Mucosa of descending colon (tissue), 3 donors: ENCODE data around the gene GRK1. TPM values are rescaled to one million over a fixed set of nuclear protein-coding genes. Genes with fewer than 3 reads are reported as not detected.

ENCODE experiments used
- ATAC-seq: fragments of 200-7000 bp; cut with Tn5 transposase; one replicate; pipeline ENCODE4 v1.9.1; 2020; ENCODE audit warnings: mild to moderate bottlenecking, moderate library complexity
- DNase-seq, 3 donors: peaks; one replicate each; pipeline ENCODE4 v3.0.0-alpha.2; 2020
- H3K36me3 ChIP-seq: fragments of 200-600 bp; one replicate; pipeline ENCODE4 v1.8.0; 2021; ENCODE audit warnings: low read depth, mild to moderate bottlenecking
- H3K4me1 ChIP-seq: fragments of 200-600 bp; one replicate; pipeline ENCODE4 v1.8.0; 2021; ENCODE audit warnings: low read depth, mild to moderate bottlenecking
- H3K4me3 ChIP-seq: fragments of 200-600 bp; one replicate; pipeline ENCODE4 v1.8.0; 2021; ENCODE audit warnings: mild to moderate bottlenecking
- H3K9me3 ChIP-seq: fragments of 200-600 bp; one replicate; pipeline ENCODE4 v1.8.0; 2021; ENCODE audit warnings: mild to moderate bottlenecking
- CTCF ChIP-seq: fragments of 200-600 bp; IDR thresholded peaks from one replicate; pipeline ENCODE4 v1.8.0; 2022; ENCODE audit warnings: antibody characterized with exemption, mild to moderate bottlenecking
- intact Hi-C, 2 donors: fragments of 100-400 bp; cut with DNase I in 1 of 2; cut with micrococcal nuclease in 1 of 2; formaldehyde crosslinking; loops; one replicate each; pipeline versions ENCODE4 v1.11.0 to v1.11.1; 2022; cut with DNase I, micrococcal nuclease
- total RNA-seq, 3 donors: library from RNA; stranded (reverse); fragmentation: NEBNext Ultra II Directional in 2 of 3; extraction: Animal tissue kit (Norgen Biotek cat#: 25700) in 2 of 3; gene quantifications; one replicate each; pipeline versions ENCODE4 v1.2.1 to v1.2.4, GENCODE V29; 2021 to 2023
- donor health status: DM: no; HTN: no; CAD: no; lungs with moderate emphysema.
- donor health status: DM: no; HTN: no; CAD: no.
- donor health status: DM: no; HTN: yes; CAD: no.

The GRK1 gene
- total RNA-seq, 3 donors from 2014 or later: 0.09 to 0.19 (median 0.09) TPM

GRCh38 chr13:113671066-113672001, 4.3 kb downstream of the GRK1 start:
- Histone ChIP-seq H3K4me3 (no peak overlapping the region), H3K9me3 (no peaks in the 10 kb centered on the region), H3K4me1 (no peaks in the 10 kb centered on the region), H3K36me3 (no peaks in the 10 kb centered on the region)
- intact Hi-C loops: no loop called here
- ATAC-seq (no peak), DNase-seq (peak in 2 of 3 donors; percentile 24 to 47)
- no peak for TF ChIP-seq CTCF

GRCh38 chr13:113672002-113672651, 5.1 kb downstream of the GRK1 start:
- DNase-seq (peak in 1 of 3 donors; percentile 21), ATAC-seq (no peak)
- H3K36me3 ChIP-seq: no peaks in the 10 kb centered on the region
- H3K4me3 ChIP-seq: no peak overlapping the region
- intact Hi-C loops: no loop called here
- TF ChIP-seq CTCF: no peak
- no peaks in the 10 kb centered on the region for H3K4me1 ChIP-seq
- H3K9me3 ChIP-seq: no peaks in the 10 kb centered on the region

DNA sequence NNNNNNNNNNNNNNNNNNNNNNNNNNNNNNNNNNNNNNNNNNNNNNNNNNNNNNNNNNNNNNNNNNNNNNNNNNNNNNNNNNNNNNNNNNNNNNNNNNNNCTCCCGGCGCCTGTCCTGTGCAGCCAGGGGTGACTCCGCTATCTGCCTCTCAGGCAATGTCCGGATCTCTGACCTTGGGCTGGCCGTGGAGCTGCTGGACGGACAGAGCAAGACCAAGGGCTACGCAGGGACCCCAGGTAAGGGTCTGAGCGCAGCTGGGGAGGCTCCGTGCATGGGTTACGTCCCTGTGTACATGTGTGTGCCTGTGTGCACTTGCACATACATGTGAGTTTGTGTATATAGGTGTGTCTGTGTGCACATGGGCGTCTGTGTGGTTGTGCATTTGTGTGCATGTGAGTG, 55.9 kb downstream of the GRK1 start:
- ATAC-seq (no peak), DNase-seq (peak in 1 of 3 donors; percentile 23)
- peaks cover 5% of the 10 kb centered on the region for H3K4me1 ChIP-seq
- H3K9me3 ChIP-seq: no peaks in the 10 kb centered on the region
- intact Hi-C loops: no loop called here
- H3K4me3 ChIP-seq: no peak overlapping the region
- H3K36me3 ChIP-seq: no peaks in the 10 kb centered on the region
- TF ChIP-seq CTCF: no peak

DNA sequence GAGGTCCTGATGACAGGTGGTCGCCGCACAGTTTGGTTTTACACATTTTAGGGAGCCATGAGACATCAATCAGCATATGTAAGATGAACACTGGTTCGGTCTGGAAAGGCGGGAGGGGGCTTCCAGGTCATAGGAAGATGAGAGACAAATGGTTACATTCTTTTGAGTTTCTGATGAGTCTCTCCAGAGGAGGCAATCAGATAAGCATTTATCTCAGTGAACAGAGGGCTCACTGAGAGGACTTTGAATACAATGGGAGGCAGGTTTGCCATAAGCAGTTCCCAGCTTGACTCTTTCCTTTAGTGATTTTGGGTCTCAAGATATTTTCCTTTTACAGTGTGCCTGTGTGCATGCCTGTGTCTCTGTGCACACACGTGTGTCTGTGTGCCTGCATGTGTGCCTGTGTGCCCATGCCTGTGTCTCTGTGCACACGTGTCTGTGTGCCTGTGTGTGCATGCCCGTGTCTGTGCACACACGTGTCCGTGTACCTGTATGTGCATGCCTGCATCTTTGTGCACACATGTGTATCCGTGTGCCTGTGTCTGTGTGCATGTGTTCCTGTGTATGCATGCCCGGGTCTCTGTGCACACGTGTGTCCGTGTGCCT, 56.5 kb downstream of the GRK1 start:
- ATAC-seq: no peak
- Histone ChIP-seq H3K4me3 (no peak overlapping the region), H3K4me1 (peaks cover 5% of the 10 kb centered on the region), H3K9me3 (no peaks in the 10 kb centered on the region), H3K36me3 (no peaks in the 10 kb centered on the region)
- no peak for TF ChIP-seq CTCF
- intact Hi-C loops: no loop called here
- DNase-seq: no peak

DNA sequence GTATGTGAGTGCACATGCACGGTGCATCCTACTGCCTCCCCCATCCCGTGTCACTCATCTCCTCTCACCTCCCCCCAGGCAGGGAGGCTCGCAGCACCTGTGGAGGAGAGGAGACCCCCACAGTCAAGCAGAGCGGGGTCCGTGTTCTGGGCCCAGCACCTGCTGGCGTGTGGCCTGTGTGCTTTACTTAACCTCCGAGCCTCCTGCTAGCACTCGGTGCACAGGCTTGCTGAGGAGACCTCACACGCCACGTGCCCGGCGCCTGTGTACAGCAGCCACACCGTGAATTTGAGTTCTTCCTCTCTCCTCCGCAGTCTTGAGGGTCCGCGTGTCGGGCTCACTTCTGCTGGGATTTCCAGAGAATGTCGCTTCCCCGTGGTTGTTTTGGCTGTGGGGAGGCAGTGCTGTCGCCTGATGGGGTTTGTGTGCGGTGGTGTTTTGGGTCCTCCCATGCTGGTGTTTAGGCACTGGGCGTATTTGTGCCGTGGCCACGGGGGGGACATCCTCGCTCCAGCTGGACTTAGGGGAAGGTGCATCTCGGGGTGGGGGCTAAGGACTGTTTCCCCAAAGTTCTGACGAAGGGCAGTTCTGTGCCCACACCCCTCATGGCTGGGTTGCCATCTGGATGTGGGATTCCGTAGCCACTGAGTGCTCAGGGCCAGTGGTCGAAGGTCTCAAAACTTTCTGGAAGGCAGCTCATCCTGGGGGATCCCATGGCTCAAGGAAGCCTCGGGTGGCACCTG, 57.2 kb downstream of the GRK1 start:
- DNase-seq: peak in 1 of 3 donors; percentile 54
- H3K9me3 ChIP-seq: no peaks in the 10 kb centered on the region
- TF ChIP-seq CTCF: no peak
- ATAC-seq: no peak
- no peak overlapping the region for H3K4me3 ChIP-seq
- peaks cover 5% of the 10 kb centered on the region for H3K4me1 ChIP-seq
- no peaks in the 10 kb centered on the region for H3K36me3 ChIP-seq
- intact Hi-C loops: no loop called here
